ENCODE data around the gene COL15A1.

COL15A1 gene

DNA sequence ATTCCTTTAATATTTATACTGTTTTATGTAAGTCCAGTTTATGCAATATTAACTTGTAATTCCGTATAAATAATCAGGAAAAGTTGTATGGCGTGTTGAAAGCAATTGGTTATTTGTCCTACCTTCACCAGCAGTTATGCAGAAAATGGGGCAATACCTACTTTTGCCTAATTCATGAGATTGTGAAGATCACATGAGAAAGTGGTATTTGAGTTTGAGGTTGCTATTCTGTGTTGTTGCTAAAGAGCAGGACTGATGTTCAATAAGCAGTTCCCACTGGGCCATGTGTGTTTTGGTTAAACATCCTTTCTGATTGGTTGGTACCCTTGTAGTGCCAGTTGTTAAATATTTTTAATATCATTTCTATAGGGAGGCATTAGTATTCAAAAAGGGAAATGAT is 164.4 kb downstream of the COL15A1 start:
- no peak for DNase-seq (ENCODE audit: low read depth in 3 of 3)

DNA sequence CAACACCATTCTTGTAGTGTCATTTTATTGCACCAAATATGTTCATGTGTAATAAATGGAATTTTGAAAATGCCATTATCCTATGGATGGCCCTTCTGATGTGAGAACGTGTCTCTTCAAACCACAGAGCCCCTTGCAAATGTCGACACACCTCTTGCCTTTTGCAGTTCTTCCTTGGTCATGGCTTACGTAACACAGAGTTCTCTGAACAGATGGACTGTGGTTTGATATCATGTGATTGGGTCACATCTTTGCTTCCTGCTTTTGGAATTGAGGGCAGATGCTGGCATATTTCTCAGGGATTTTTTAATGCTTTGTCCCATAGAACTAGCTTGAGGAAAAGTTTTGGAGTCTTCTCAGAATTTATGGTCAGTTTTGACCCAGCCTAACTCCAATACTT is 165.8 kb downstream of the COL15A1 start:
- DNase-seq (ENCODE audit: low read depth in 3 of 3) = no peak

DNA sequence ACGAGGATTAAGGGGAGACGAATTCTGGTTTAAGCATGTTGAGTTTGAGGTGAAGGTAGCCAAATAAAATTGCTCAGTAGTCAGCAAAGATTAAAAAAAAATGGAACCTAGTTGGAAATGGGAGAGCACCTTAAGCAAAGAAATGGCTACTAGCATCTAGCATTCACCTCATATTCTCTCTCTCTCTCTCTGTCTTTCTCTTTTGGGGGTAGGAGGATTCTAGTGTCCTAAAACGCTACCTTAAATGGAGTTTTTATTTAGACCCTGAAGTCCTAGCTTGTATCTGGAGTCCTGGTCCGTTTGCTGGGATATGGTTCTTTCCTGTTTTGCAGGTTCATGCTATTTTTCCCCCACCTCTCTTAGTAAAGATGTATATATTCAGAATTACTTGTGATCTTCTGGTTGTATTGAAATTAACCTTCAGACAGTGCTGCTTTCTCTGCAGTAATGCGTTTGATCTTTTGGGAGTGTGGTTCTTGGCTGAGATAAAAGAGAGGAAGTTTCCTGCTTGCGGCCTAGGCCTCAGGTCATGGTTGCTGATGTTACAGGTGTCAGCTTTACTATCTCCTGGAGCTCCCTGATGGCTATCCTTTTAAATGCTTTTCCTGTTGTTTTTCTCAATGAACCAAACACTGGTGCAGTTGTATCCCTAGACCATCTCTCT is 169.2 kb downstream of the COL15A1 start:
- DNase-seq (ENCODE audit: low read depth in 3 of 3) = peak in 1 of 3 experiments; percentile 6

DNA sequence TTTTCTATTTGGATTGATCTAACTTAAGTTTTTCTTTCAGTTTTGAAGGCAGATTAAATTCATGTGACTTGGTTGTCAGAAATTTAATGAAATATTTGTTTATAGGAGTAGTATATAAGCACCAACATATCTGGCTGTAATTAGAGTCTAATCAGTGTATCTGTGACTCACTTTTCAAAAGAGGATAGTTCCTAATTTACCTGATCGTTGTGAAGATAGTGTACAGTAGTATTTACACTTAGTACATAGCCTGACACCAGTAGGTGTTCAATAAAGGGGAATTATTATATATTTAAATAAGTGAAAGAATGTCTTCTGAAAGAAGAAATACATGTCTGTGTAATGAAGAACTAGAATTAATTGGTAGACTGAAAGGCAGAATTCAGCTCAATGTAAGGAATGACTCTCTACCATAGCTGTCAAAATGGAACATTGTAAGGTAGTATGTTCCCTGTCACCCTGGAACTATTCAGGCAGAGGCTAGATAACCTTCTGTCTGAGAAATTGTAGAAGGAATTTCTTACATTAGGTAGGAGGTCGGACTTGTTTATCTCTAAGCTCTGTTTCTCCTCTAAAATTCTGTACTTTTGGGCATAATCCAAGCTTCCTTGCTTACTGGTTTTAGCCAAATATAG is 169.8 kb downstream of the COL15A1 start:
- no peak for DNase-seq (ENCODE audit: low read depth in 3 of 3)

DNA sequence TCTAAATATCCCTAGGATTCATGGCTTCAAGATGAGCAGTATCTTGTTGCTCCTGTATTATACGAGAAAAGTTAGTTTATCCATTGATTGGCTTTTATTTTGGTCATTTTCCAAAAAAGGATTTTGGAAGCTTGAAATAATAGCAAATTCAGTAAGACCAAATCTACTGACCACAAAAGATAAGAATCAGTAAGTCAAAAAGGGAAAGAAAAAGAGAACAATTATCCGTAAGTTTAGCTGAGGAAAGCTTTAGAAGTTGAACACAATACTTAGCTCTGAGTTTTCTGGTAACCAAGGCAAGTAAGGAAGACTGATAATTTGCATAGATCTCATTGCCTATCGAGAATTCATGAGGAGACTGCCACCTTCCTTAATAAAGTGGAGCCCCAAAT is 170.3 kb downstream of the COL15A1 start:
- no peak for DNase-seq (ENCODE audit: low read depth in 3 of 3)

DNA sequence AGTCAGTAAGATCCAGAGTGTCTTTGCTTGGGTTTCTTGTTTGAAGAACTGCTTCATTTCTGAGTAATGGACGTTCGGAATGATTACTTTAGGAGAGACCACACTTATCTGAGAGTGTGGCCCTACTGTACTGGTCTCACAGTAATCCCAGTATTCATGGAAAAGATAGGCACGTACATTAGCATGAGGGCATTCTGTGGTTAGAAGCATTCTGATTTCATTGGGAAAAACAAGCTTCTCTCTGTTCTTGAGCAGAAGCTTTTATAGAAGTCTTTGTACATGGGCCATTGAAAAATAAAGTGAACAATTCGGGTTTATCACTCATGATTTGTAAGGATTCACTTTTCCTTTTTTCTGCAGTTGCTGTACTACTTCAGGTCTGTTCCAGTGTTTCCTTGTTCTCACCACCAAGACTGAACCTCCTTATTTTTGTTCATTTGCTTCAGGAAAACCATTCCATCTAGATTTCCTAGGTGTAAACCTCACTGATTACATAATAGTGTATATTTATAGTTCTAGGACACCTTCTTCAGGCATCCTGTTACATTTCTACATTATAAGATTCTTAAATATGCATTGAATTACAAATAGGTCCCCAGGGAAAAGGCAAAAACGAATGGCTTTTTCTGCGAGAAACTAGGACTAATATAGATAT is 171.3 kb downstream of the COL15A1 start:
- DNase-seq (ENCODE audit: low read depth in 3 of 3) = no peak

DNA sequence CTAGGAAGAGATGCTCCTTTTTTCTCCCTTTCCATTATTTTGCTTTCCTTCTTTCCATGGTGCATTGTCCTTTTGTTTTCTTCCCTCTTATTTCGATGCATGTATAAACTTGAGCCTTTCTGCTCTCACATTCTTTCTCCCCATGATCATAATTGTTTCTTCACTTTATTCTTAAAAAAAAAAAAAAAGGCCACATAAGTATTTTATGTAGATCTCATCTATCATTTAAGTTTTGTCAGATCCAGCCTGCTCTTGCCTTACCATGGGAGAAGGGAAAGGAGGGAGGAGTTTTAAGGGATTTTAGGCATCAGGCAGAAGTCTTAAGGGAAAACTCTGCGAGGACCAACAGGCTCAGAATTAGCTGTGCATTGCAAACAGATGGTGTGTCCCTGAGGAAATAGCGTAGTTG is 172.3 kb downstream of the COL15A1 start:
- DNase-seq (ENCODE audit: low read depth in 3 of 3) = no peak

DNA sequence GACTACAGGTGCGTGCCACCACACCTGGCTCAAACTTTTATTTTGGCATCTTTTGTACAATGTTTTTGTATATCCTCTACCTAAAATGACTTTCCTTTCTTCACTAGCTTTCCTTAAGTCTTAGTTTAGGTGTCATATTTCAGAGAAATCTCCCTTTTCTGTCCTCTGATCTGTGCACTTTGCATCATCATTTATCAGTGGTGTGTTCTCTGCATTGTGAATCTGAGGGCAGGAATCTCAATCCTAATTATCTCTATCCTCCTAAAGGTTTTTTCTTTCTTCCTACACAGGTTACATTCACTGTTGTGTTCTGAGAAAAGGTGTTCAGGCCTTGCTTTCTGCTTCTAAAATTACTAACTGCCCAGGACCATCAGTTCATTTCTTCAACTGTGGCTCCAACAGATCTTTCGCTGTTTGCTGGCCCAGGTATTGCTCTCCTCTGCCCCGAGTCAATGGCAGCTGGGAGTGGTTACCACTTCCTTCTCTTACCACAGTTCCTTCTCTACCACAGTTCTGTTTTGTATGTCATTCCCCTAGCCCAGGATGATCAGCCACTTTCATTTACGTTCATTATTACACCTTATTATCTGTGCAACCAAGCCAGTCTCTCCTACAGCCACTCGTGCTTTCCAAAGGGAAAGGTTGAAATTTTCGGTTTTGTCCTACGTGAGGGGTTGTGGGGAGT is 175.2 kb downstream of the COL15A1 start:
- DNase-seq (ENCODE audit: low read depth in 3 of 3) = peak in 2 of 3 experiments; percentile 14 to 34

DNA sequence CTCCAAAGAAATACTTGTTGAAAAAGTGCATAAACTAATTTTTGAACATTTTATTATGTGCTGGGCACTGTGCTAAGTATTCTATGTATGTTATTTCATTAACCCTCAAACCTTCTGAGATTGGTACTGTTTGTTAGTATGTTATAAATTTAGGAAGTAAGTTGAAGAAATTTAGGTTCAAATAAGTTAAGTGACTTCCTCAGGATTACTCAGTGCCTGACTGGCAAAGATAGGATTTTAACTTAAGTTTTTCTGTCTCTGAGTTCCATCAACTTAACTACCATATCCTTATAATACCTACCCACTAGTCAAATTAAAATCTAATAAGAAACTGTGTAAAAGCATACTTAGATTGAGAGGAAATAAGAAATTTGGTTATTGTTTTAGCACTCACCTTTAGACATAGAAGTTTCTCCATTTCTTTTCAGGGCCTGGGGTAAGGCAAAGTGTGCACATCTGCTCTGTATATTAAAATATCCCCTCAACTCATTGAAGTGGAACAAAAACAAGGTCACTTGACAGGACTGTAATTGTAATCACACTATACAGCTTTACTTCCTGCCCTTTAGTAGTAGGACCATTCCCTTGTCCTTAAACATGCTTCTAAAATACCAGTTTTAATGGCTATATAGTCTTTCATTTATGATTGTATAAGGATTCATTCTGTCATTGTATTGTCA is 176.4 kb downstream of the COL15A1 start:
- no peak for DNase-seq (ENCODE audit: low read depth in 3 of 3)
